CD8-positive, alpha-beta memory T cell (primary cell): Measurements from ENCODE around the gene TCF20. TPM values are rescaled to one million over a fixed set of nuclear protein-coding genes. Genes with fewer than 3 reads are reported as not detected.
A peak's percentile ranks its signal among the peaks of the same experiment; 100 is the strongest.

Source experiments
- CTCF ChIA-PET: fragments of 350-600 bp; sonication (Branson Sonifier 250); formaldehyde crosslinking; loops from one replicate; lab custom pipeline; 2021; ENCODE audit warnings: antibody characterized with exemption; lab: Charles Lee
- POLR2A ChIA-PET: fragments of 350-600 bp; sonication (Branson Sonifier 250); formaldehyde crosslinking; loops from one replicate; lab custom pipeline; 2021; ENCODE audit warnings: antibody characterized with exemption; lab: Charles Lee
- DNase-seq, 5 donors: peaks; one replicate each; pipeline versions ENCODE4 v3.0.0 to v3.0.0-alpha.2; 2020 to 2022; ENCODE audit warnings: mixed read lengths in 1 of 5
- H3K27ac ChIP-seq: one replicate; pipeline ENCODE4 v1.7.0; 2013; ENCODE audit warnings: low read depth, mild to moderate bottlenecking, low read length, moderate library complexity
- H3K27me3 ChIP-seq: 2 replicates; pipeline ENCODE4 v1.7.0; 2013; ENCODE audit warnings: low read length, mild to moderate bottlenecking; ENCODE audit not compliant: insufficient read depth, poor library complexity, severe bottlenecking
- H3K36me3 ChIP-seq: 2 replicates; pipeline ENCODE4 v1.7.0; 2013; ENCODE audit warnings: mild to moderate bottlenecking, low read length, moderate library complexity; ENCODE audit not compliant: insufficient read depth
- H3K4me1 ChIP-seq: 2 replicates; pipeline ENCODE4 v1.7.0; 2013; ENCODE audit warnings: mild to moderate bottlenecking, low read length, moderate library complexity; ENCODE audit not compliant: insufficient read depth
- H3K4me3 ChIP-seq: 2 replicates; pipeline ENCODE4 v1.7.0; 2013; ENCODE audit warnings: mild to moderate bottlenecking, low read length
- H3K9me3 ChIP-seq: 2 replicates; pipeline ENCODE4 v1.7.0; 2013; ENCODE audit warnings: mild to moderate bottlenecking, low read length
- H3K27ac Mint-ChIP-seq, 8 donors: one replicate each; pipeline ENCODE4 v1.8.0; 2020 to 2021; ENCODE audit warnings: mixed read lengths in 8 of 8, mild to moderate bottlenecking in 6 of 8, inconsistent platforms in 3 of 8, moderate library complexity in 3 of 8
- H3K27me3 Mint-ChIP-seq, 2 donors: one replicate each; pipeline ENCODE4 v1.8.0; 2020 to 2021; ENCODE audit warnings: mixed read lengths in 2 of 2, mild to moderate bottlenecking in 1 of 2, moderate library complexity in 1 of 2
- H3K36me3 Mint-ChIP-seq, 3 donors: one replicate each; pipeline ENCODE4 v1.8.0; 2020 to 2021; ENCODE audit warnings: mixed read lengths in 3 of 3, inconsistent platforms in 1 of 3, mild to moderate bottlenecking in 1 of 3
- H3K4me1 Mint-ChIP-seq, 3 donors: one replicate each; pipeline ENCODE4 v1.8.0; 2020 to 2021; ENCODE audit warnings: mixed read lengths in 3 of 3, inconsistent platforms in 1 of 3, mild to moderate bottlenecking in 1 of 3
- H3K4me3 Mint-ChIP-seq, 7 donors: one replicate each; pipeline ENCODE4 v1.8.0; 2020 to 2021; ENCODE audit warnings: mixed read lengths in 7 of 7, mild to moderate bottlenecking in 6 of 7, moderate library complexity in 4 of 7, inconsistent platforms in 2 of 7
- H3K9me3 Mint-ChIP-seq, 5 donors: one replicate each; pipeline ENCODE4 v1.8.0; 2020 to 2022; ENCODE audit warnings: mixed read lengths in 5 of 5, mild to moderate bottlenecking in 3 of 5, moderate library complexity in 2 of 5, inconsistent platforms in 1 of 5
- polyA plus RNA-seq: library from polyadenylated mRNA; unstranded; fragments of 300-500 nt; fragmentation: Illumina TruSeq; gene quantifications from one replicate; pipeline ENCODE4 v1.2.3, GENCODE V29; 2021
- total RNA-seq, 2 experiments: library from RNA; stranded (reverse); gene quantifications; one replicate each; pipeline ENCODE4 v1.2.3, GENCODE V29; 2021

The TCF20 gene
- total and polyA plus RNA-seq, 3 experiments from 2014 or later, result 3.3 to 68.2 (median 64.0) TPM

GRCh38 chr22:42261296-42261695, 9.2 kb downstream of the TCF20 start:
- Mint-ChIP-seq H3K9me3 (no peaks in the 10 kb centered on the region), H3K27me3 (no peaks in the 10 kb centered on the region), H3K27ac (peak overlapping the region in 1 of 8 donors; percentile 62), H3K4me3 (no peak overlapping the region), H3K4me1 (peaks cover 89 to 99% (median 98%) of the 10 kb centered on the region in 3 donors), H3K36me3 (peaks cover 0 to 2% (median 1%) of the 10 kb centered on the region in 3 donors)
- ChIA-PET CTCF (no interaction called here), POLR2A (no interaction called here)
- Histone ChIP-seq H3K27me3 (no peaks in the 10 kb centered on the region), H3K4me3 (no peak overlapping the region), H3K36me3 (no peaks in the 10 kb centered on the region), H3K27ac (no peak overlapping the region), H3K4me1 (peaks cover 84% of the 10 kb centered on the region), H3K9me3 (no peaks in the 10 kb centered on the region)
- DNase-seq, result no peak

- Mint-ChIP-seq H3K27me3 (no peaks in the 10 kb centered on the region), H3K27ac (peak overlapping the region in 5 of 8 donors; percentile 8 to 64 (median 56)), H3K9me3 (no peaks in the 10 kb centered on the region), H3K36me3 (peaks cover 0 to 4% (median 3%) of the 10 kb centered on the region in 3 donors), H3K4me3 (peak overlapping the region in 1 of 7 donors; percentile 32), H3K4me1 (peaks cover 74 to 87% (median 84%) of the 10 kb centered on the region in 3 donors)
- H3K4me3 ChIP-seq, result no peak overlapping the region
- no peak overlapping the region for H3K27ac ChIP-seq
- H3K27me3 ChIP-seq, result no peaks in the 10 kb centered on the region
- ChIA-PET POLR2A (no interaction called here), CTCF (interaction anchor here (1.0 kb wide), 1 partner anchor 168 kb away, joined by 3 read pairs; the partner anchor contains the start of gene NDUFA6)
- DNase-seq, result no peak
- no peaks in the 10 kb centered on the region for H3K36me3 ChIP-seq
- H3K4me1 ChIP-seq, result peaks cover 57% of the 10 kb centered on the region
- no peaks in the 10 kb centered on the region for H3K9me3 ChIP-seq
Measured at GRCh38 chr22:42258126-42258525, 12.3 kb downstream of the TCF20 start.

- Mint-ChIP-seq H3K27ac (peak overlapping the region in 7 of 8 donors; percentile 2 to 77 (median 15)), H3K9me3 (no peaks in the 10 kb centered on the region), H3K27me3 (no peaks in the 10 kb centered on the region), H3K4me3 (peak overlapping the region in 1 of 7 donors; percentile 2), H3K4me1 (peaks cover 68 to 81% (median 79%) of the 10 kb centered on the region in 3 donors), H3K36me3 (peaks cover 0 to 4% (median 3%) of the 10 kb centered on the region in 3 donors)
- H3K4me3 ChIP-seq, result no peak overlapping the region
- POLR2A ChIA-PET, result no interaction called here
- DNase-seq, result no peak
- H3K9me3 ChIP-seq, result no peaks in the 10 kb centered on the region
- peaks cover 49% of the 10 kb centered on the region for H3K4me1 ChIP-seq
- H3K27ac ChIP-seq, result no peak overlapping the region
- no peaks in the 10 kb centered on the region for H3K27me3 ChIP-seq
- CTCF ChIA-PET, result interaction anchor here (1.0 kb wide), 1 partner anchor 167 kb away, joined by 3 read pairs; the partner anchor contains the start of gene NDUFA6
- H3K36me3 ChIP-seq, result no peaks in the 10 kb centered on the region
Measured at GRCh38 chr22:42257386-42257785, 13.1 kb downstream of the TCF20 start.

GRCh38 chr22:42256930-42257329, 13.5 kb downstream of the TCF20 start:
- Mint-ChIP-seq H3K9me3 (no peaks in the 10 kb centered on the region), H3K4me3 (peak overlapping the region in 2 of 7 donors; percentile 29 to 40), H3K27me3 (no peaks in the 10 kb centered on the region), H3K4me1 (peaks cover 64 to 77% (median 74%) of the 10 kb centered on the region in 3 donors), H3K36me3 (peaks cover 0 to 4% (median 3%) of the 10 kb centered on the region in 3 donors), H3K27ac (peak overlapping the region in 7 of 8 donors; percentile 2 to 77 (median 23))
- Histone ChIP-seq H3K27ac (no peak overlapping the region), H3K4me1 (peaks cover 46% of the 10 kb centered on the region), H3K9me3 (no peaks in the 10 kb centered on the region), H3K27me3 (no peaks in the 10 kb centered on the region), H3K36me3 (no peaks in the 10 kb centered on the region), H3K4me3 (no peak overlapping the region)
- no peak for DNase-seq
- ChIA-PET CTCF (no interaction called here), POLR2A (no interaction called here)

GRCh38 chr22:42256220-42256619, 14.2 kb downstream of the TCF20 start:
- Histone ChIP-seq H3K4me3 (no peak overlapping the region), H3K27ac (no peak overlapping the region), H3K27me3 (no peaks in the 10 kb centered on the region), H3K4me1 (peaks cover 45% of the 10 kb centered on the region), H3K36me3 (no peaks in the 10 kb centered on the region), H3K9me3 (no peaks in the 10 kb centered on the region)
- ChIA-PET CTCF (no interaction called here), POLR2A (no interaction called here)
- no peak for DNase-seq
- Mint-ChIP-seq H3K4me1 (peaks cover 59 to 71% (median 70%) of the 10 kb centered on the region in 3 donors), H3K4me3 (peak overlapping the region in 1 of 7 donors; percentile 3), H3K36me3 (peaks cover 0 to 3% (median 2%) of the 10 kb centered on the region in 3 donors), H3K27ac (peak overlapping the region in 3 of 8 donors; percentile 62 to 77 (median 75)), H3K9me3 (no peaks in the 10 kb centered on the region), H3K27me3 (no peaks in the 10 kb centered on the region)

GRCh38 chr22:42249831-42250230, 20.6 kb downstream of the TCF20 start:
- Mint-ChIP-seq H3K4me1 (peaks cover 47 to 63% (median 60%) of the 10 kb centered on the region in 3 donors), H3K27ac (peak overlapping the region in 2 of 8 donors; percentile 83 to 89), H3K4me3 (no peak overlapping the region), H3K27me3 (no peaks in the 10 kb centered on the region), H3K36me3 (peaks cover 0 to 23% (median 5%) of the 10 kb centered on the region in 3 donors), H3K9me3 (no peaks in the 10 kb centered on the region)
- Histone ChIP-seq H3K4me3 (no peak overlapping the region), H3K27me3 (no peaks in the 10 kb centered on the region), H3K36me3 (no peaks in the 10 kb centered on the region), H3K9me3 (no peaks in the 10 kb centered on the region), H3K27ac (no peak overlapping the region), H3K4me1 (peaks cover 6% of the 10 kb centered on the region)
- ChIA-PET CTCF (no interaction called here), POLR2A (interaction anchor here (0.6 kb wide), 1 partner anchor 52 kb away, joined by 3 read pairs; no protein-coding TSS in a partner anchor)
- DNase-seq, result no peak

- ChIA-PET CTCF (no interaction called here), POLR2A (no interaction called here)
- H3K27me3 ChIP-seq, result no peaks in the 10 kb centered on the region
- peaks cover 46 to 65% (median 61%) of the 10 kb centered on the region in 3 donors for H3K4me1 Mint-ChIP-seq
- H3K36me3 ChIP-seq, result no peaks in the 10 kb centered on the region
- no peaks in the 10 kb centered on the region for H3K9me3 ChIP-seq
- no peaks in the 10 kb centered on the region for H3K27me3 Mint-ChIP-seq
- no peak overlapping the region for H3K27ac ChIP-seq
- H3K9me3 Mint-ChIP-seq, result no peaks in the 10 kb centered on the region
- H3K4me3 Mint-ChIP-seq, result no peak overlapping the region
- H3K36me3 Mint-ChIP-seq, result peaks cover 0 to 27% (median 3%) of the 10 kb centered on the region in 3 donors
- H3K4me1 ChIP-seq, result peaks cover 6% of the 10 kb centered on the region
- peak overlapping the region in 4 of 8 donors; percentile 23 to 61 (median 48) for H3K27ac Mint-ChIP-seq
- no peak for DNase-seq
- H3K4me3 ChIP-seq, result no peak overlapping the region
Measured at GRCh38 chr22:42248995-42249394, 21.5 kb downstream of the TCF20 start.

- no peak overlapping the region for H3K27ac ChIP-seq
- H3K36me3 Mint-ChIP-seq, result peaks cover 0 to 29% (median 3%) of the 10 kb centered on the region in 3 donors
- ChIA-PET CTCF (no interaction called here), POLR2A (interaction anchor here (0.6 kb wide), 1 partner anchor 1042 kb away, joined by 4 read pairs; no protein-coding TSS in a partner anchor)
- no peaks in the 10 kb centered on the region for H3K36me3 ChIP-seq
- no peak overlapping the region for H3K4me3 ChIP-seq
- peaks cover 52 to 72% (median 66%) of the 10 kb centered on the region in 3 donors for H3K4me1 Mint-ChIP-seq
- H3K27me3 ChIP-seq, result no peaks in the 10 kb centered on the region
- peaks cover 6% of the 10 kb centered on the region for H3K4me1 ChIP-seq
- no peaks in the 10 kb centered on the region for H3K27me3 Mint-ChIP-seq
- peak overlapping the region in 5 of 8 donors; percentile 12 to 70 (median 52) for H3K27ac Mint-ChIP-seq
- no peaks in the 10 kb centered on the region for H3K9me3 Mint-ChIP-seq
- no peak overlapping the region for H3K4me3 Mint-ChIP-seq
- H3K9me3 ChIP-seq, result no peaks in the 10 kb centered on the region
- no peak for DNase-seq
Measured at GRCh38 chr22:42247596-42247995, 22.9 kb downstream of the TCF20 start.
